Colonic mucosa (tissue), 4 donors: ENCODE measurements around the gene PLPP2. TPM values are rescaled to one million over a fixed set of nuclear protein-coding genes. Genes with fewer than 3 reads are reported as not detected.

Experiments used
- DNase-seq: peaks from one replicate; pipeline ENCODE4 v3.0.0-alpha.2; 2020
- H3K27ac ChIP-seq: fragments of 200-600 bp; one replicate; pipeline ENCODE4 v1.8.0; 2021
- H3K27me3 ChIP-seq: fragments of 200-600 bp; one replicate; pipeline ENCODE4 v1.8.0; 2021
- H3K36me3 ChIP-seq: fragments of 200-600 bp; one replicate; pipeline ENCODE4 v1.8.0; 2021
- H3K4me1 ChIP-seq: fragments of 200-600 bp; one replicate; pipeline ENCODE4 v1.8.0; 2021; ENCODE audit warnings: mild to moderate bottlenecking
- H3K4me3 ChIP-seq: fragments of 200-600 bp; one replicate; pipeline ENCODE4 v1.8.0; 2021
- H3K9ac ChIP-seq, 2 donors: one replicate each; pipeline ENCODE4 v1.7.0; 2013; ENCODE audit warnings: control low read depth in 2 of 2, low read depth in 2 of 2, low read length in 2 of 2
- H3K9me3 ChIP-seq: fragments of 200-600 bp; one replicate; pipeline ENCODE4 v1.8.0; 2021
- intact Hi-C: fragments of 100-400 bp; cut with DNase I; formaldehyde crosslinking; loops from one replicate; pipeline ENCODE4 v1.14.1; 2022
- total RNA-seq, 2 donors: library from RNA; stranded (reverse); fragmentation: NEBNext Ultra II Directional in 1 of 2; extraction: Animal tissue kit (Norgen Biotek cat#: 25700) in 1 of 2; gene quantifications; one replicate each; pipeline ENCODE4 v1.2.1, GENCODE V29; 2021
- TF ChIP-seq, protein P1 (sequence below): fragments of 200-600 bp; IDR thresholded peaks from one replicate; pipeline ENCODE4 v1.8.0; 2022; ENCODE audit warnings: antibody characterized with exemption, mild to moderate bottlenecking
- donor health status: healthy.
- donor health status: DM: no; HTN: no; CAD: no.
- donor health status: DM: no; HTN: no; CAD: no.

Gene PLPP2
- 10 to 100 TPM; 83.4 to 88.6 TPM for total RNA-seq

DNA sequence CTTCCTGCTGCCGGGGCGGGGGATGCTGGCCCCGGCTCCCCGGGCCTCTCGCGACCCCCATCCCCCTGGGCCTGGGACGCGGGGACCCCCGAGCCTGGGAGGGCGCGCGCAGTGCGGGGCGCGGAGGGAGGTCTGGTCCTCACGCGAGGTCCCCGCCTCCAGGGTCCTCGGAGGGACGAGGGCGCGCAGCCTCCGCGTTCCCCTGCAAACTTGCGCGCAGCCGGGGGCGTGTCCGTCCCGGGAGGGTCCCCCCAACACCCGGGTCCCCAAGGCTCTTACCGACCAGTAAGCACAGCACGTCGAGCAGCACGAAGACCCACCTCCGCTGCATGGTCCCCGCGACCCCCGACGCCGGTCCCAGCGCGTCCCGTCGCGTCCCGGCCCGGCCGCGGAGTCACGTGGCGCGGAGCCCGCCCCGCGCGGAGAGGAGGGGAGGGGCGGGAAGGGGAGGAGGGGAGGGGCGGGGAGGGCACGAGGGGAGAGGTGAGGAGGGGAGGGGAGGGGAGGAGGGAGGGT is at the start of gene PLPP2:
TSS of gene PLPP2 (minus strand) at position 398 of the 516 bp plus-strand sequence. CDS start at position 331, 67 bp downstream.
- intact Hi-C loops: no loop called here
- Histone ChIP-seq H3K9ac (peak within 1 kb of the TSS; percentile 70 to 84), H3K9me3 (no peaks in the 10 kb centered on the region), H3K4me3 (peak within 1 kb of the TSS; percentile 44), H3K36me3 (no peaks in the 10 kb centered on the region), H3K4me1 (no peaks in the 10 kb centered on the region), H3K27me3 (peaks cover 16% of the 10 kb centered on the region), H3K27ac (peak within 1 kb of the TSS; percentile 89)
- TF ChIP-seq, protein P1, sequence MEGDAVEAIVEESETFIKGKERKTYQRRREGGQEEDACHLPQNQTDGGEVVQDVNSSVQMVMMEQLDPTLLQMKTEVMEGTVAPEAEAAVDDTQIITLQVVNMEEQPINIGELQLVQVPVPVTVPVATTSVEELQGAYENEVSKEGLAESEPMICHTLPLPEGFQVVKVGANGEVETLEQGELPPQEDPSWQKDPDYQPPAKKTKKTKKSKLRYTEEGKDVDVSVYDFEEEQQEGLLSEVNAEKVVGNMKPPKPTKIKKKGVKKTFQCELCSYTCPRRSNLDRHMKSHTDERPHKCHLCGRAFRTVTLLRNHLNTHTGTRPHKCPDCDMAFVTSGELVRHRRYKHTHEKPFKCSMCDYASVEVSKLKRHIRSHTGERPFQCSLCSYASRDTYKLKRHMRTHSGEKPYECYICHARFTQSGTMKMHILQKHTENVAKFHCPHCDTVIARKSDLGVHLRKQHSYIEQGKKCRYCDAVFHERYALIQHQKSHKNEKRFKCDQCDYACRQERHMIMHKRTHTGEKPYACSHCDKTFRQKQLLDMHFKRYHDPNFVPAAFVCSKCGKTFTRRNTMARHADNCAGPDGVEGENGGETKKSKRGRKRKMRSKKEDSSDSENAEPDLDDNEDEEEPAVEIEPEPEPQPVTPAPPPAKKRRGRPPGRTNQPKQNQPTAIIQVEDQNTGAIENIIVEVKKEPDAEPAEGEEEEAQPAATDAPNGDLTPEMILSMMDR: no peak
- DNase-seq: peak; percentile 37

DNA sequence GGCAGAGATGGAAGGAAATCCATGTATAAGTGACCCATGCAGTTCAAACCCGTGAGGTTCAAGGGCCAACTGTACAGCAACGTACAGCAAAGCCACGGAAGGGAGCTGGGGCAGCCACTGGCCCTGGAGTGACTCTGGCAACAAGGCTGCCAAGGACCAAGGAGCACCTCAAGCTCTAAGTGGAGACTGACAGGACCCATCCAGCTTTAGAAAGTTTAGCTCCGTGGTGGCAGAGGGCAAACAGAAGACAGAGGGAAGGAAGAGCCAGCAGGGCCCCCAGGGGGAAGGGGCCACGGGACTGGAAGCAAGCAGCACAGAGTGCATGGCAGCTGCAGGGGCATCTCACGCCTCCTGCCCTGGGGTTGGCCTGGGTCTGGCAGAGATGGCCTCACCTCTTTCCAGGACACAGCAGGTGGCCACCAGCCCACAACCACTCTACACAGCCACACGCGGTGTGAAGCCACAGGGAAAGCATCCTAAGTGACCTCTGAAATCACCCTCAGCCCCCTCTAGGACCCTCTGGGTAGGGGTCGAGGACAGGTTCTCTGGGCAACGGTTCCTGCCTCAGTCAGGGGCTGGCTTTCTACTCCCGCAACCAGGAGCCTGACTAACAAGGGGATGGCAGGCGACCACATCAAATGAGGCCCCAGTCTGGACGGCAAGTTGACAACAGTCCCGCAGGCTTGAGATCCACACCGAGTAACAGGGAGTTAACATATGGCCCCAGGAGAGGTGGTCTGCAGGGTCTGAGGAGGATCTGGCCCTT is 49.6 kb upstream of the PLPP2 start:
- no peak for DNase-seq
- intact Hi-C loops: no loop called here
- Histone ChIP-seq H3K36me3 (no peaks in the 10 kb centered on the region), H3K9ac (no peak overlapping the region), H3K9me3 (no peaks in the 10 kb centered on the region), H3K27me3 (no peaks in the 10 kb centered on the region), H3K4me3 (no peak overlapping the region), H3K27ac (no peak overlapping the region), H3K4me1 (peaks cover 16% of the 10 kb centered on the region)
- TF ChIP-seq, protein P1: no peak

DNA sequence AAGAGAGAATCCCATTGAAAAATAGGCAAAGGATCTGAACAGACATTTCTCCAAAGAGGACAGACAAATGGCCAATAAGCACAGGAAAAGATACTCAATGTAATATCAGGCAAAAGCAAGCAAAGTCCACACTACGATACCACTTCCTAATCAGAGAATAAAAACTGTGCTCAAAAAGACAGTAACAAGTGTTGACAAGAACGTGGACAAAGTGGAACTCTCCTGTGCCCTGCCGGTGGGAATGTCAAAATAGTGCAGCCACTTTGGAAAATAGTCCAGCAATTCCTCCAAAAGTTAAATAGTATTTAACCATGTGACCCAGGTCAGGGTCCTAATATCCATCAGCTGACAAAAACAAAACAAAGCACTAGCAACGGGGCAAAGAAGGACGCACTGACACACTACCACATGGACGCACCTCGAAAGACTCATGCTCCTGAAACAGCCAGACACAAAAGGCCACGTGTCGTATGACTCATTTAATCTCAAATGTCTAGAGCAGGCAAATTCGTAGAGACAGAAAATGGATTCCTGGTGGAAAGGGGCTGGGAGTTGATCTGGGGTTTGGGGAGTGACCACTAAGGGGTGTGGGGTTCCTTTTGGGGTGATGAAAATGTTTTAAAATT is 48.2 kb upstream of the PLPP2 start:
- no peak overlapping the region for H3K27ac ChIP-seq
- H3K9me3 ChIP-seq: no peaks in the 10 kb centered on the region
- TF ChIP-seq, protein P1: no peak
- intact Hi-C loops: no loop called here
- no peaks in the 10 kb centered on the region for H3K27me3 ChIP-seq
- H3K4me3 ChIP-seq: no peak overlapping the region
- H3K36me3 ChIP-seq: no peaks in the 10 kb centered on the region
- H3K9ac ChIP-seq: no peak overlapping the region
- peaks cover 16% of the 10 kb centered on the region for H3K4me1 ChIP-seq
- no peak for DNase-seq

DNA sequence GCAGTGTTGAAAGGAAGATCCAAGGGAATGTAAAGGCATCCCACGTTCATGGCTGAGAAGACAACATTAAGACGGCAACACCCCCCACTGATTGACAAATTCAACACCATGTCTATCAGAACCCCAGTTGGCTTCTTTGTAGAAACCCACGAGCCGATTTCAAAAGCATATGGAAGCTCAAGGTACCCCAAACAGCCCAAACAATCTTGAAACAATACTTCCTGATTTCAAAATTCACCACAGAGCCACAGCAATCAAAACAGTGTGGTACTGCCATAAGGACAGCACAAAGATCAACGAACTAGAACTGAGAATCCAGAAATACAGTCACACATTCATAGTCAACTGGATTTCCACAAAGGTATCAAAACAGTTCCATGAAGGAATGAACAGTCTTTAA is 47.2 kb upstream of the PLPP2 start:
- H3K4me3 ChIP-seq: no peak overlapping the region
- no peaks in the 10 kb centered on the region for H3K9me3 ChIP-seq
- no peaks in the 10 kb centered on the region for H3K27me3 ChIP-seq
- H3K9ac ChIP-seq: no peak overlapping the region
- H3K36me3 ChIP-seq: no peaks in the 10 kb centered on the region
- no peak overlapping the region for H3K27ac ChIP-seq
- H3K4me1 ChIP-seq: peaks cover 16% of the 10 kb centered on the region
- TF ChIP-seq, protein P1: no peak
- no peak for DNase-seq
- intact Hi-C loops: no loop called here

DNA sequence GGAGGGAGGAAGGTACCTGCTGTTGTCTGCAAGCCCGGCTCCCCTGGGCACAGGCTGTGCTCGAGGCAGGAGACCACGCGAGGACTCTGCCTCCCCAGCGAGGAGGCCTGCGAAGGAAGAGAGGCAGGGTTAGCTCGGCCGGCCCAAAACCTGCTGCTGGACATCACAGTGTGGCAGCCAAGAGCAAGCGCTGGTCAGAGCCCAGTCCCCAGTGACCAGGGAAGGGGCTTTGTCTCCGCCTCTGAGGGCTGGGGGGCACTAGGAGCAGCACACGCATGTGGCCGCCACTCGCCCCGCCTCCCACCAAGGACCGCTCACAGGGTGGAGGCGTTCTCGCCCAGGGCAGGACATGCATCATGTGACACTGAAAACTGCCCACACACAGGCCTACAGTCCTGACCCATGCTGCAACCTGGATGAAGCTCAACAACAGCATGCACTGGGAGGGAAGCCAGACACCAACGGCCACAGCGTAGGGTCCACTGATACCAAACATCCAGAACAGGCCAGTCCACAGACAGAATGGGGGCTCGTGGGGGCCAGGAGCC is 44.9 kb upstream of the PLPP2 start:
- Histone ChIP-seq H3K9me3 (no peaks in the 10 kb centered on the region), H3K27me3 (no peaks in the 10 kb centered on the region), H3K27ac (no peak overlapping the region), H3K4me3 (no peak overlapping the region), H3K4me1 (no peaks in the 10 kb centered on the region), H3K36me3 (peaks cover 4% of the 10 kb centered on the region), H3K9ac (no peak overlapping the region)
- TF ChIP-seq, protein P1: no peak
- intact Hi-C loops: no loop called here
- no peak for DNase-seq
